HepG2 (cell line): ENCODE measurements around the gene TTC28. TPM values are rescaled to one million over a fixed set of nuclear protein-coding genes. Genes with fewer than 3 reads are reported as not detected.

Experiments used
- ATAC-seq: fragments of 200-7000 bp; cut with Tn5 transposase; 3 replicates; pipeline ENCODE4 v1.9.1; 2020; ENCODE audit warnings: mild to moderate bottlenecking, moderate library complexity
- BruUV-seq: library from RNA; stranded (reverse); fragments of 400-500 nt; replicated peaks from 2 replicates; lab custom pipeline; 2021; lab: Mats Ljungman, UMichigan
- CTCF ChIA-PET: fragments of 300-600 bp; formaldehyde crosslinking; extraction: SDS; loops from one replicate; lab custom pipeline; 2021; ENCODE audit warnings: low total read pairs, inconsistent platforms, low intra/inter-chr PET ratio; lab: Yijun Ruan, JAX
- POLR2A ChIA-PET: fragments of 350-600 bp; sonication (Branson Sonifier 250); formaldehyde crosslinking; loops from one replicate; lab custom pipeline; 2020; ENCODE audit warnings: antibody characterized with exemption, inconsistent platforms; lab: Yijun Ruan, JAX
- DNase-seq: peaks from one replicate; pipeline ENCODE4 v3.0.0-alpha.2; 2015; ENCODE audit warnings: low spot score
- FAIRE-seq: peaks from 3 replicates; lab custom pipeline; 2011; peaks lifted over from hg19 to GRCh38; lab: Jason Lieb, UNC
- H2AFZ ChIP-seq: one replicate; pipeline ENCODE4 v1.6.1; 2011; ENCODE audit warnings: low read length, inconsistent platforms
- H3K27ac ChIP-seq: fragments of 300-600 bp; 3 replicates; pipeline ENCODE4 v1.8.0; 2011; ENCODE audit warnings: mixed run types, mild to moderate bottlenecking, mixed read lengths, low read length, inconsistent platforms; ENCODE audit not compliant: insufficient read depth; ENCODE audit errors: extremely low read length
- H3K27me3 ChIP-seq, 2 experiments: fragments of 200-600 bp in 1 of 2; 2 replicates in 1 of 2; 3 replicates in 1 of 2; pipeline versions ENCODE4 v1.6.0 to v1.8.0; 2011; ENCODE audit warnings: low read length in 2 of 2, mild to moderate bottlenecking in 2 of 2, moderate library complexity in 2 of 2, inconsistent platforms in 1 of 2; ENCODE audit not compliant: insufficient read depth in 2 of 2, control insufficient read depth in 1 of 2
- H3K36me3 ChIP-seq, 2 experiments: fragments of 200-600 bp in 1 of 2; replicated peaks in 1 of 2; 2 replicates in 1 of 2; 3 replicates in 1 of 2; pipeline versions ENCODE4 v1.5.1 to v1.8.0; 2011; ENCODE audit warnings: low read length in 2 of 2, inconsistent platforms in 1 of 2; ENCODE audit not compliant: insufficient read depth in 2 of 2, control insufficient read depth in 1 of 2
- H3K4me1 ChIP-seq: 2 replicates; pipeline ENCODE4 v1.5.1; 2012; ENCODE audit warnings: low read length, inconsistent platforms; ENCODE audit not compliant: insufficient read depth
- H3K4me2 ChIP-seq: 2 replicates; pipeline ENCODE4 v1.6.0; 2011; ENCODE audit warnings: low read depth, low read length, inconsistent platforms
- H3K4me3 ChIP-seq, 3 experiments: fragments of 200-600 bp in 1 of 3; sonication (generic), shearing (Covaris generic) in 1 of 3; replicated peaks in 1 of 3; 2 replicates each; pipeline ENCODE4 v1.5.1; 2011 to 2016; ENCODE audit warnings: low read length in 3 of 3, inconsistent platforms in 2 of 3, low read depth in 2 of 3, mild to moderate bottlenecking in 2 of 3, control low read depth in 1 of 3, mixed read lengths in 1 of 3; ENCODE audit not compliant: insufficient read depth in 1 of 3
- H3K79me2 ChIP-seq: one replicate; pipeline ENCODE4 v1.6.1; 2011; ENCODE audit warnings: low read length, inconsistent platforms; ENCODE audit not compliant: insufficient read depth
- H3K9ac ChIP-seq: 2 replicates; pipeline ENCODE4 v1.6.0; 2011; ENCODE audit warnings: mild to moderate bottlenecking, low read depth, low read length, inconsistent platforms; ENCODE audit not compliant: insufficient read depth
- H3K9me3 ChIP-seq: 2 replicates; pipeline ENCODE4 v1.5.1; 2012; ENCODE audit warnings: mild to moderate bottlenecking, low read length
- H4K20me1 ChIP-seq: 2 replicates; pipeline ENCODE4 v1.6.0; 2011; ENCODE audit warnings: inconsistent platforms, mild to moderate bottlenecking, low read length, moderate library complexity; ENCODE audit not compliant: insufficient read depth
- ATF1 ChIP-seq: IDR thresholded peaks from 2 replicates; pipeline ENCODE4 v1.6.1; 2016; ENCODE audit warnings: mild to moderate bottlenecking, control low read depth
- BCL6 ChIP-seq: IDR thresholded peaks from 2 replicates; pipeline ENCODE4 v1.6.1; 2016; ENCODE audit warnings: missing genetic modification reagents, missing compliant biosample characterization
- RFXAP ChIP-seq: sonication (generic); formaldehyde crosslinking; IDR thresholded peaks from 2 replicates; pipeline ENCODE4 v1.4.0; 2020; ENCODE audit warnings: missing genetic modification reagents, borderline replicate concordance
- SP1 ChIP-seq, 2 experiments: fragments of 450-650 bp in 1 of 2; sonication (generic) in 1 of 2; formaldehyde crosslinking in 1 of 2; IDR thresholded peaks; 2 replicates each; pipeline versions ENCODE4 v1.4.0 to v1.6.1; 2016 to 2020; ENCODE audit warnings: missing genetic modification reagents in 1 of 2
- STAG1 ChIP-seq: sonication (generic); formaldehyde crosslinking; IDR thresholded peaks from 2 replicates; pipeline ENCODE4 v1.4.0; 2020; ENCODE audit warnings: missing genetic modification reagents
- XBP1 ChIP-seq: sonication (generic); formaldehyde crosslinking; IDR thresholded peaks from 2 replicates; pipeline ENCODE4 v1.5.0; 2020; ENCODE audit warnings: missing genetic modification reagents
- ZBTB21 ChIP-seq: sonication (generic); formaldehyde crosslinking; IDR thresholded peaks from 2 replicates; pipeline ENCODE4 v1.4.0; 2020; ENCODE audit warnings: missing genetic modification reagents
- WGBS: methylation state at CpG from one replicate; pipeline ENCODE4 v1.1.6; 2017; ENCODE audit warnings: low lambda C conversion rate; 5-methylcytosine and 5-hydroxymethylcytosine counted together
- in situ Hi-C: cut with HindIII; loops from 2 replicates; pipeline ENCODE4 v1.10.0; 2017; ENCODE audit warnings: low pct_unique_long_range_greater_than_20kb; ENCODE audit not compliant: extremely low pct_ligation_motif_present
- intact Hi-C: fragments of 100-400 bp; cut with micrococcal nuclease; formaldehyde crosslinking; loops from one replicate; pipeline ENCODE4 v1.10.0; 2022; ENCODE audit not compliant: unreplicated experiment
- polyA plus RNA-seq, 8 experiments: library from polyadenylated mRNA; depleted of rRNA in 3 of 8; stranded (reverse) in 7 of 8; unstranded in 1 of 8; fragments of >200 nt; fragmentation: Illumina TruSeq in 4 of 8; extraction: Trizol in 4 of 8; gene quantifications; 2 replicates each; pipeline versions ENCODE4 v1.2.1 to v1.2.3, GENCODE V29; 2011 to 2016; ENCODE audit warnings: low read depth in 4 of 8, missing spikeins in 1 of 8, mixed read lengths in 1 of 8; ENCODE audit not compliant: insufficient read depth in 1 of 8
- total RNA-seq, 5 experiments: library from RNA; depleted of rRNA; stranded (reverse); fragments of >200 nt; fragmentation: Illumina TruSeq; extraction: Trizol; gene quantifications; 2 replicates each; pipeline ENCODE4 v1.2.3, GENCODE V29; 2016; ENCODE audit warnings: low read depth in 1 of 5
- TF ChIP-seq, protein P1 (sequence below): sonication (generic); formaldehyde crosslinking; IDR thresholded peaks from 2 replicates; pipeline ENCODE4 v1.4.0; 2020; ENCODE audit warnings: missing genetic modification reagents
- TF ChIP-seq, protein P2 (sequence below): sonication (generic); formaldehyde crosslinking; IDR thresholded peaks from 2 replicates; pipeline ENCODE4 v1.5.1; 2020; ENCODE audit warnings: missing genetic modification reagents, mild to moderate bottlenecking, borderline replicate concordance

The TTC28 gene
- total and polyA plus RNA-seq, 2 of the 13 experiments (the other 11 are each of a cell fraction or from before 2014, with no cell fraction given): 4.2 to 13.1 TPM

DNA sequence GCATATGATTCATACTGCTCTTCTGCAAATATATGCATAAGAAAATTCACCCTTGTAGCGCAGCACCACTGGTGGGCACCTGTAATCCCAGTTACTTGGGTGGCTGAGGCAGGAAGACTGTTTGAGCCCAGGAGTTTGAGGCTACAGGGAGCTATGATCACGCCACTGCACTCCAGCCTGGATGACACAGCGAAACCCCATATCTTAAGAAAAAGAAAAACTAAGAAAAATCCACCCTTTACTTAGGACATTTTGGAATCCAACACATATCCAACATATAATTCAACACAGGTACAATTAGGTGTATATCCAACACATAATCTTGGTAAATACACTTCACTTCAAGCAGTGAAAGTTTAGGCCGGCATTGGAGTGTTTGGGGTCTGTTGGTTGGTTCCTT lies 505.1 kb downstream of the TTC28 start (continued):
- TF ChIP-seq, protein P1, sequence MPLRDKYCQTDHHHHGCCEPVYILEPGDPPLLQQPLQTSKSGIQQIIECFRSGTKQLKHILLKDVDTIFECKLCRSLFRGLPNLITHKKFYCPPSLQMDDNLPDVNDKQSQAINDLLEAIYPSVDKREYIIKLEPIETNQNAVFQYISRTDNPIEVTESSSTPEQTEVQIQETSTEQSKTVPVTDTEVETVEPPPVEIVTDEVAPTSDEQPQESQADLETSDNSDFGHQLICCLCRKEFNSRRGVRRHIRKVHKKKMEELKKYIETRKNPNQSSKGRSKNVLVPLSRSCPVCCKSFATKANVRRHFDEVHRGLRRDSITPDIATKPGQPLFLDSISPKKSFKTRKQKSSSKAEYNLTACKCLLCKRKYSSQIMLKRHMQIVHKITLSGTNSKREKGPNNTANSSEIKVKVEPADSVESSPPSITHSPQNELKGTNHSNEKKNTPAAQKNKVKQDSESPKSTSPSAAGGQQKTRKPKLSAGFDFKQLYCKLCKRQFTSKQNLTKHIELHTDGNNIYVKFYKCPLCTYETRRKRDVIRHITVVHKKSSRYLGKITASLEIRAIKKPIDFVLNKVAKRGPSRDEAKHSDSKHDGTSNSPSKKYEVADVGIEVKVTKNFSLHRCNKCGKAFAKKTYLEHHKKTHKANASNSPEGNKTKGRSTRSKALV (CRISPR knock-in tag): no peak
- no peak for TF ChIP-seq XBP1 (CRISPR knock-in tag)
- no peak for TF ChIP-seq RFXAP (CRISPR knock-in tag)
- TF ChIP-seq BCL6 (CRISPR knock-in tag): no peak
- TF ChIP-seq, all 625 proteins: peak for 0

DNA sequence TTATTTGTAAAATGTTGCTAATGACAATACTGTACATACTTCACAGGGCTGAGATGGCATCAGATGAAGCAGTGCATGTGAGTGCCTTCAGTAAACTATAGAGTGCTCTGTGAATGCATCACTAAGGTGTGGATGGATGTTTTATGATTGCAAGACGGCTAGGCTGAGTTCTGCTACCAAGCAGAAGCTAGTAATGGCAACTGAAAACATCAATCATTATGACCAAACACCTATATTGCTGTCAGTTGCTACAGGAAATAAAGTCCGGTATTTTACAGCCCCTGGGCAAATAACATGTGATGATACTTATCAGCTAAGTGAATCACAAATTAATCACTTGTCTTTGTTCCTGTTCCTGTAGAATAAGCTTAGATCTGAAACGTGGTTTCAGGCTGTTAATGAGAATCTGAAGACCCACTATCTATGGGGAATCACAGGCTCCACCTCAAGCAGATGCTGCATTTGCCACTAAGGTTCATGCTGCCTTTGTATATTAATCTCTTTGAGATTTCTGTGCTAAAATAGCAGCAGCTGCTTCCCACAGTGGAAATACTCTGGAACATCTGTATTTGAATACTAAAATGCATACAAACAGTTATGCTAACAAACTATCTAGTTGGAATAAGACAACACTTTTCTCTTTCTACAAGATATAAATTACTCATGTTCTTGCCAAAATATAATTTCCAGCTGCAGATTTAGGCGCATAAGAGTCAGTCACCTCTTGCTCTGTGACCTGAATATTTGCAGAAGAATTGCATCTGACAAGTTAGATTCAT lies 506.6 kb downstream of the TTC28 start:
- BruUV-seq: no TSS peak
- in situ Hi-C loops (no loop called here), intact Hi-C loops (no loop called here)
- no peak overlapping the region for H3K27ac ChIP-seq
- no peak overlapping the region for H2AFZ ChIP-seq
- H3K79me2 ChIP-seq: no peaks in the 10 kb centered on the region
- ATAC-seq: no peak
- POLR2A ChIA-PET: no interaction called here
- H3K4me1 ChIP-seq: no peaks in the 10 kb centered on the region
- CTCF ChIA-PET: no interaction called here
- H3K9ac ChIP-seq: no peak overlapping the region
- TF ChIP-seq ZBTB21 (CRISPR knock-in tag): no peak
- no peak for TF ChIP-seq STAG1 (CRISPR knock-in tag)
- TF ChIP-seq ATF1 (CRISPR knock-in tag): no peak
- TF ChIP-seq, protein P2, sequence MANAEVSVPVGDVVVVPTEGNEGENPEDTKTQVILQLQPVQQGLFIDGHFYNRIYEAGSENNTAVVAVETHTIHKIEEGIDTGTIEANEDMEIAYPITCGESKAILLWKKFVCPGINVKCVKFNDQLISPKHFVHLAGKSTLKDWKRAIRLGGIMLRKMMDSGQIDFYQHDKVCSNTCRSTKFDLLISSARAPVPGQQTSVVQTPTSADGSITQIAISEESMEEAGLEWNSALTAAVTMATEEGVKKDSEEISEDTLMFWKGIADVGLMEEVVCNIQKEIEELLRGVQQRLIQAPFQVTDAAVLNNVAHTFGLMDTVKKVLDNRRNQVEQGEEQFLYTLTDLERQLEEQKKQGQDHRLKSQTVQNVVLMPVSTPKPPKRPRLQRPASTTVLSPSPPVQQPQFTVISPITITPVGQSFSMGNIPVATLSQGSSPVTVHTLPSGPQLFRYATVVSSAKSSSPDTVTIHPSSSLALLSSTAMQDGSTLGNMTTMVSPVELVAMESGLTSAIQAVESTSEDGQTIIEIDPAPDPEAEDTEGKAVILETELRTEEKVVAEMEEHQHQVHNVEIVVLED (CRISPR knock-in tag): no peak
- no peak for TF ChIP-seq SP1 (IDR thresholded peaks at IDR 0.05)
- no peak for TF ChIP-seq SP1 (CRISPR knock-in tag; IDR thresholded peaks at IDR 0.05)
- H3K4me2 ChIP-seq: no peak overlapping the region
- no peaks in the 10 kb centered on the region for H4K20me1 ChIP-seq
- H3K4me3 ChIP-seq: no peak overlapping the region
- no peaks in the 10 kb centered on the region for H3K36me3 ChIP-seq
- WGBS: 80% methylated on average over 4 of the region's 4 CpGs
- H3K9me3 ChIP-seq: no peaks in the 10 kb centered on the region
- DNase-seq: no peak
- no peak for FAIRE-seq
- H3K27me3 ChIP-seq: no peaks in the 10 kb centered on the region
